GM12873 (cell line): ENCODE data around the gene GRIN2A.

Experiments used
- TF ChIP-seq, protein P1 (sequence below): IDR thresholded peaks from 2 replicates; pipeline ENCODE4 v1.5.1; 2012; ENCODE audit warnings: low read depth, mild to moderate bottlenecking, moderate library complexity, low read length, control low read depth; ENCODE audit not compliant: insufficient read depth; ENCODE audit errors: missing control alignments

Gene GRIN2A

DNA sequence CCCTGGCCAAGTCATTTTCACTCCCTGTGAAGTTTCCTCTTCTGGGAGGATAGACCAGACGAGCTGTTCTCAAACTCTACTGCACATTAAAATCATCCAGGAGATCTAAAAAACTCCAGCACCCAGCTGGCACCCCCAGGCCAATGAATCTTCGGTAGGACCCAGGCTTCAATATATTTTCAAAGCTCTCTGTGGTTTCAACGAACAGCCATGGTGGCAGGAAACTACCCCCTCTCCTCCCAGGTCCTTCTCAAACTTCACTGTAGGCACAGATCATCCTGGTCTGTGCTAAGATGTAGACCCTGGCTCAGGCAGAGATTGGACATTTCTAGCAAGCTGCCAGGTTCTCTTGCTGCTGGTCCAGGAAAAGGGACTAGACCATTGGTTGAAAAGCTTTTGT lies 38.7 kb upstream of the GRIN2A start:
- TF ChIP-seq, protein P1, sequence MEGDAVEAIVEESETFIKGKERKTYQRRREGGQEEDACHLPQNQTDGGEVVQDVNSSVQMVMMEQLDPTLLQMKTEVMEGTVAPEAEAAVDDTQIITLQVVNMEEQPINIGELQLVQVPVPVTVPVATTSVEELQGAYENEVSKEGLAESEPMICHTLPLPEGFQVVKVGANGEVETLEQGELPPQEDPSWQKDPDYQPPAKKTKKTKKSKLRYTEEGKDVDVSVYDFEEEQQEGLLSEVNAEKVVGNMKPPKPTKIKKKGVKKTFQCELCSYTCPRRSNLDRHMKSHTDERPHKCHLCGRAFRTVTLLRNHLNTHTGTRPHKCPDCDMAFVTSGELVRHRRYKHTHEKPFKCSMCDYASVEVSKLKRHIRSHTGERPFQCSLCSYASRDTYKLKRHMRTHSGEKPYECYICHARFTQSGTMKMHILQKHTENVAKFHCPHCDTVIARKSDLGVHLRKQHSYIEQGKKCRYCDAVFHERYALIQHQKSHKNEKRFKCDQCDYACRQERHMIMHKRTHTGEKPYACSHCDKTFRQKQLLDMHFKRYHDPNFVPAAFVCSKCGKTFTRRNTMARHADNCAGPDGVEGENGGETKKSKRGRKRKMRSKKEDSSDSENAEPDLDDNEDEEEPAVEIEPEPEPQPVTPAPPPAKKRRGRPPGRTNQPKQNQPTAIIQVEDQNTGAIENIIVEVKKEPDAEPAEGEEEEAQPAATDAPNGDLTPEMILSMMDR: no peak

DNA sequence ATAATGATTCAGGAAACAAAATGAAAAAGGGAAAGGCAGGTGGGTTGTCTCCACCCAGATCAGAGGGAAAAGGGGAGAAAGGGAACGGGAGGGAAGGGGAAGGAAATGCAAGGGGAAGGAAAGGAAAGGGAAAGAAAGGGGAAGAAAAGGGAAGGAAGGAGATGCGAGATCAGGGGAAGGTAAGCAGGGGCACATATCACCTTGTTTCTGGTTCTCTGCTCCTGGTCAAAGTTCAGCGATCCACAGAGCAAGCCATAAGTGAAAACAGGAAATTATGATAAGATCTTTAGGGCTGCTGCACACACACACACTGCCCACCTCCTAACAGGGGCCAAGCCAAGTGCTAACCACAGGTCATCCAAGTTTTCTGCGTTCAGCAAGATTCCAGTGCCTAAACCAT lies 37.5 kb upstream of the GRIN2A start:
- TF ChIP-seq, protein P1: no peak

DNA sequence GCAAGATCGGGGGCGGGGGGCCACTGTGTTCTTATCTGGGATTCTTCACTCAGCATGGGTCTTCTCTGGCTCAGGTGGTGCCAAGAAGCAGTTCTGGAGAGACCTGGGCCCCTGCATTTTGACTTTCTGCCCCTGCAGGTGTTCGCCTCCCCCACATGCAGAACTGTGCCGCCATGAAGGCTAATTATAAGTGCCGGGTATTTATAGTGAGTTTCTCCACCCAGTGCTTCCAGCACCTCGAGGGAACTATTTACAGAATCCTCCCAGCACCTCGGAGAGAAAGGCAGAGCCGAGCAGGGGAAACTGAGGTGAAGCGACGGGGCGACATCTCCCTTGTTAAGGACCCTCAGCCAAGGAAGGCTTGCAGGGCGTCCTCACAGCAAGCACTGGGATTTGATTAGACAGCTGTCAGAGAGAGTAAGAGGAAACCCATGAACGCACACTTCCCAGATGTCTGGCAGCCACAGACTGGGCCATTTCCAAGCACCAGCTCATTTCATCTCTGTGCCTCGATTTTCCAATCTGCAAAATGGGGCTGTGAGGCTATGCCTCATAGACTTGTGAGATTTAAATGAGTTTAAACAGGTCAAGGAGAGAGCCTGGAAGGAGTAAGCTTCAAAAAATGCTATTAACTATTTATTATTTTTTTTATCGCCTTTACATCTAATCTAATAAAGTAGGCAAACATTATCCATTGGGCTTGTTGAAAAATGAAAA lies 36.4 kb upstream of the GRIN2A start:
- TF ChIP-seq, protein P1: no peak

DNA sequence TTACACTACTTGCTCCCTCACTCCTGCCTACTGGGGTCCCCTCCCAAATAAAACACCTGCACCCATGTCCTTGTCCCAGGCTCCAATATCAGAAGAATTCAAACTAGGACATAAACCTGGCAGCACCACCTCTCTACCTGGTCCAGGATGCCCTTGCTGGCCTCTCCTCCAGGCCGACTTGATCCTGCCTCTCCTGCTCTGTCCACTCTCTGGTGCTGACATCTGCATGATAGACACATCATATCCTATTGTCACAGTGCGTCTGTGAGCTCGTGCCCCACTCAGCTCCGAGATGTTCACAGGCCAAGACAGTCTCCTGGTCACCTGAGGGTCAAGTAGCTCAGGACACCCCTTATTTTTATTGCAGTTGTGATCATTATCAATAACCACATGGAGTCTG lies 31.5 kb upstream of the GRIN2A start:
- TF ChIP-seq, protein P1: no peak

DNA sequence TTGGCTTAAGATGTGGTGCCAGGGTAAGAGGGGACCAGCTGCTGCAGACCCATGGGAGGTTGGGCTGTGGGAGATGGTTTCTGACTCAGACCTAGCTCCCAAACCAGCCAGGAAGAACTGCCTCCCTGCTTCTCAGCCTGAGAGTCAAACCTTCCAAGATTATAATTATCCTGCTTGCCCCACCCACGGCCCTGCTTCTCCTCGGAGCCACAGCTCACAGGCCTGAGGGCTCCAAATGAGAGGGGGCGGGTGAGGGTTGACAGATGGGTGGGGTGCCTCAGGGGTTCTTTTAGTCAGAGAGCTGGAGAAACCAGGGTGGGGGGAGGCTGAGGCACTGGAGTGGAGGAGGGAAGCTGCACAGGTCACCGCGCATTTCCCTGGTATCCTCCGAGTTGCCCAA lies 28.7 kb upstream of the GRIN2A start:
- TF ChIP-seq, protein P1: no peak

DNA sequence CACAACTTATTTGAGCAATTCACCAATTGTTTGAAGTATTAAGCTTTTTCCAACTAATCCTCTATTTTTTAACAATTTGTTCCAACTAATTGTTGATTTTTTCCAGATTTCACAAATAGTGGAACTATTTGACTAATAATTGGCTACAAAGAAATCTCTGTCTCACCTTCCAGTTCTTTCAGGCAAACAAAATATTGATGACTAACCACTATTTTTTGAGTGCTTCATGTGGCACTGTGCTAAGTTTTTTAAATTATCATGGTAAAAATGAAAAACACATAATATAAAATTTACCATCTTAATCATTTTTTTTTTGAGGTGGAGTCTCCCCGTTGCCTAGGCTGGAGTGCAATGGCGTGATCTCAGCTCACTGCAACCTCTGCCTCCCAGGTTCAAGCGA lies 24.6 kb upstream of the GRIN2A start:
- TF ChIP-seq, protein P1: no peak

DNA sequence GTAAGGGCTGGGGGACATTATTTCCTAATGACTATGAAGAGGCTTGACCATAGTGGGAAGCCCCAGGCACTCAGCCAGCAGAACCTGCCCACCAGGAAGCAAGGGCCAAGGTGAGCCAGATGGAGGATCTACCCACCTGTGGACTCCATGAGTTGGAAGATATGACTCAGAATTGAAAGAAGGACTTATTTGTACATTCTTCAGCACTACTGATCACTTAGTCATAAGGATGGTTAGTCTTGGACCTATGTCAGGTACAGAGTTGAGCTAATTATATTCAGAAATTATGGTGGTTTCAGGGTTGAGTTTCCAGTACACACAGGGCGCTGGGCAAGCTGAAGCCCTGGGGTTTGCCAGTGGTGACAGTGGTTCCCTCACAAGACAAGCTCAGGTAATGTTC lies 24.0 kb upstream of the GRIN2A start:
- TF ChIP-seq, protein P1: no peak
